ENCODE measurements around the gene TMEM185B. TPM values are rescaled to one million over a fixed set of nuclear protein-coding genes. Genes with fewer than 3 reads are reported as not detected.

TMEM185B gene
- total RNA-seq, 2 experiments from 2014 or later = 16.7 to 17.2 TPM

DNA sequence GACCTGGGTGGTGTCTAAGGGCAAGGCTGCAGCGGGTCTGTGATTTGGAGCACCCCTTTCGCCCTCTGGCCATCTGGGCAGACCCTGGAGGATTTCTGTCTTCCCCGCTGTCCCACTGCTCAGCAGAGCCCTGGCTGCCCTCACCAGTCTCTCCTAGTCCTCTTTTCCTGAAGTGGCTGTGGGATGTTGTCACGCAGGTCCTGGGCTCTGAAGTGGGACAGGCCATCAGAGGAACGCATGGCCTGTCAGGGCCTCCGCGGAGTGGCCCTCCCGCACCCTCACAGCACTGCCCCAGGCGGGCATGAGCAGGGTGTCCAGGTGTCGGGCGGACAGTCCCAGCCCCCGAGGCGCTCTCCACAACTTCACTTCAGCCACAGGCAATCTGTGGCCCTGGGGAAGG lies 1.1 kb upstream of the TMEM185B start:
- H3K4me1 Mint-ChIP-seq (ENCODE audit: low read depth) = peaks cover 58% of the 10 kb centered on the region
- ATAC-seq = no peak
- H3K9me3 Mint-ChIP-seq = peaks cover 15% of the 10 kb centered on the region
- ChIA-PET CTCF (interaction anchor here (1.4 to 1.7 kb wide), 3 partner anchors 9 to 88 kb away, joined by 3 to 7 read pairs (median 5); no protein-coding TSS in a partner anchor), POLR2A (interaction anchor here (1.5 kb wide), 1 partner anchor 16 kb away, joined by 3 read pairs; no protein-coding TSS in a partner anchor)
- TF ChIP-seq, protein P1, sequence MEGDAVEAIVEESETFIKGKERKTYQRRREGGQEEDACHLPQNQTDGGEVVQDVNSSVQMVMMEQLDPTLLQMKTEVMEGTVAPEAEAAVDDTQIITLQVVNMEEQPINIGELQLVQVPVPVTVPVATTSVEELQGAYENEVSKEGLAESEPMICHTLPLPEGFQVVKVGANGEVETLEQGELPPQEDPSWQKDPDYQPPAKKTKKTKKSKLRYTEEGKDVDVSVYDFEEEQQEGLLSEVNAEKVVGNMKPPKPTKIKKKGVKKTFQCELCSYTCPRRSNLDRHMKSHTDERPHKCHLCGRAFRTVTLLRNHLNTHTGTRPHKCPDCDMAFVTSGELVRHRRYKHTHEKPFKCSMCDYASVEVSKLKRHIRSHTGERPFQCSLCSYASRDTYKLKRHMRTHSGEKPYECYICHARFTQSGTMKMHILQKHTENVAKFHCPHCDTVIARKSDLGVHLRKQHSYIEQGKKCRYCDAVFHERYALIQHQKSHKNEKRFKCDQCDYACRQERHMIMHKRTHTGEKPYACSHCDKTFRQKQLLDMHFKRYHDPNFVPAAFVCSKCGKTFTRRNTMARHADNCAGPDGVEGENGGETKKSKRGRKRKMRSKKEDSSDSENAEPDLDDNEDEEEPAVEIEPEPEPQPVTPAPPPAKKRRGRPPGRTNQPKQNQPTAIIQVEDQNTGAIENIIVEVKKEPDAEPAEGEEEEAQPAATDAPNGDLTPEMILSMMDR (IDR thresholded peaks at IDR 0.05) = no peak
- DNase-seq = no peak
- H3K27ac Mint-ChIP-seq = peak overlapping the region; percentile 87
- intact Hi-C loops (cut with micrococcal nuclease) = no loop called here
- H3K27me3 Mint-ChIP-seq = no peaks in the 10 kb centered on the region
- peaks cover 34% of the 10 kb centered on the region for H3K36me3 Mint-ChIP-seq (ENCODE audit: low read depth)
- peak overlapping the region; percentile 80 for H3K4me3 Mint-ChIP-seq

DNA sequence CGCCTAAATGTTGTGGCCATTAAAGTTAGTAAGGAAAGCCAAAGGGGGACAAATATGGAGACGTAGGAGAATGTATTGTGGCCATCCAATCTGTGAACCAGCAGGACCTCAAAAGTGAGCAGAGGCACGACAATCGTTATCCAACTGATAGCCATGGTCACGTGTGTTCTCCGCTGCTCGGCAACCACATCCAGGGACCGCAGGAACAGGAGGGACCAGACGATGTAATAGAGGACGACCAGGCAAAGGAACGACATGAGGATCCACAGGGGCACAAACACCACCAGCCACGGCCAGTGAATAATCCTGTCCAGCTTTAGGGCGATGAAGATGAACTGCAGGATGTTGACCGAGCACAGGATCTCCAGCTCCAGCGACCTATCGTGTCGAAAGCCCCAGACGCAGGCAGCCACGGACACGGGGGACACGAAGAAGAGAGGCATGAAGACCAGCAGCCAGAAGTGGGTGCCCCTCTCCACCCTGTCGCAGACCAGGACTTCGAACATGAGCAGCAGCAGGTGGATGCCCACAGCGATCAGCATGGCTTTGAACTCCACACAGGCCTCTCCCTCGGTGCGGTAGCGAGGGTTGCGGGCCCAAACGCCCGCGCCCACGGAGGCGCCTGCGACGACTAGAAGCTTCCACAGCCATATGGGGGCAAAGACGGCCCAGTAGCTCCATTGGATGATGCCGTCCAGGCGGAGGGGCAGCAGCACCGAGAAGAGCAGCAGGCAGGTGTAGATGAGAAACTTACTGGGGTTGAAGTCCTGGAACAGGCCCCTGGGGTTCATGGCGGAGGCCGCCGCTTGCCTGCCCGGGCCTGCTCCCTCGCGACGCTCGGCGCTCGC lies 790 bp downstream of the TMEM185B start:
- Mint-ChIP-seq H3K27ac (peak overlapping the region; percentile 88), H3K4me1 (ENCODE audit: low read depth) (peaks cover 42% of the 10 kb centered on the region), H3K36me3 (ENCODE audit: low read depth) (peaks cover 51% of the 10 kb centered on the region), H3K9me3 (peaks cover 21% of the 10 kb centered on the region), H3K27me3 (no peaks in the 10 kb centered on the region), H3K4me3 (peak overlapping the region; percentile 76)
- intact Hi-C loops (cut with micrococcal nuclease) = no loop called here
- CTCF ChIA-PET = interaction anchor here (0.7 to 1.9 kb wide), 8 partner anchors 8 to 92 kb away, joined by 3 to 9 read pairs (median 4); no protein-coding TSS in a partner anchor
- DNase-seq = no peak
- TF ChIP-seq, protein P1 (IDR thresholded peaks at IDR 0.05) = no peak
- no peak for ATAC-seq
- POLR2A ChIA-PET = interaction anchor here (0.7 to 2.4 kb wide), 5 partner anchors 10 to 209 kb away, joined by 3 to 21 read pairs (median 3); partner anchors contain the start of gene EPB41L5

DNA sequence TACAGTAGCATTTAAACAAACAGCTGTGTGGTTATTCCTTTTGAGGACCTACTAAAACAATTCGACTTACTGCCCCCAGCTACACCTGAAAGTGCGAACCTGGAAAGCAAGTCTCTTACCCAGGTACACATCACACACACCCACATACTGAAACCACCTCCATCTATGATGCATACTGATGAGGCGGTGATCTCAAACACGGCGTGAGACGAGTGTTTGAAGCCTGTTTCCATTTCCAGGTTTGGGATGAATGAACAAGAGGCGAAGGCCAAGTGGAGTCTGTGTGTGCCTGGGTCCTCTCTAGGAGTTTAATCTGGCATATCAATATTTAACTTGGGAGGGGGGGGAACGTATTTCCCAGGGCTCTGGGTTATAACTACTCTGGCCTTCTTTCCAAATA lies 1.6 kb downstream of the TMEM185B start:
- intact Hi-C loops (cut with micrococcal nuclease) = no loop called here
- TF ChIP-seq, protein P1 (IDR thresholded peaks at IDR 0.05) = no peak
- POLR2A ChIA-PET = interaction anchor here (1.1 to 2.4 kb wide), 2 partner anchors 11 to 91 kb away, joined by 3 to 21 read pairs; no protein-coding TSS in a partner anchor
- H3K27me3 Mint-ChIP-seq = no peaks in the 10 kb centered on the region
- peak overlapping the region; percentile 88 for H3K27ac Mint-ChIP-seq
- DNase-seq = no peak
- peak overlapping the region; percentile 76 for H3K4me3 Mint-ChIP-seq
- no peak for ATAC-seq
- H3K36me3 Mint-ChIP-seq (ENCODE audit: low read depth) = peaks cover 58% of the 10 kb centered on the region
- H3K9me3 Mint-ChIP-seq = peaks cover 24% of the 10 kb centered on the region
- H3K4me1 Mint-ChIP-seq (ENCODE audit: low read depth) = peaks cover 34% of the 10 kb centered on the region
- CTCF ChIA-PET = interaction anchor here (1.8 to 1.9 kb wide), 2 partner anchors 9 to 91 kb away, joined by 5 to 9 read pairs; no protein-coding TSS in a partner anchor

DNA sequence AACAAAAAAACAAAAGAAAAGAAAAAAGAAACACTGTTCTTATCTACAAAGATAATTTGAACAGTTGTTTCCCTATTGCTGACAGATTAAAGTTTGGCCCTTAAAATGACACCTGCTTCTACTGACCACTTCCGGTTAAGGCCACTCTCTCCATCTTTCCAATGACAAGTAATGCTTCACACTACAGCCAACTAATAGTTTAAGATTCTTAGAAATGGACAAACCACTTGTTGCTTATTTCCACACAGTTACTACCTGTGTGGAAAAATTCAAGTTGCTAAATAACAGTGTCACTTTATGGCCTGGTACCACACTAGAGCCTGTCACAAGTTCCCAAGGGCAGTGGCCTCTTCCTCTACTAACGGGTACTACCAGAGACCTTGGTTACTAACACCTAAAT lies 2.4 kb downstream of the TMEM185B start:
- ChIA-PET CTCF (interaction anchor here (1.8 to 1.9 kb wide), 2 partner anchors 10 to 92 kb away, joined by 5 to 9 read pairs; no protein-coding TSS in a partner anchor), POLR2A (no interaction called here)
- DNase-seq (no peak), ATAC-seq (no peak)
- H3K36me3 Mint-ChIP-seq (ENCODE audit: low read depth) = peaks cover 65% of the 10 kb centered on the region
- H3K27me3 Mint-ChIP-seq = no peaks in the 10 kb centered on the region
- H3K27ac Mint-ChIP-seq = no peak overlapping the region
- intact Hi-C loops (cut with micrococcal nuclease) = no loop called here
- no peak overlapping the region for H3K4me3 Mint-ChIP-seq
- TF ChIP-seq, protein P1 (IDR thresholded peaks at IDR 0.05) = no peak
- peaks cover 33% of the 10 kb centered on the region for H3K4me1 Mint-ChIP-seq (ENCODE audit: low read depth)
- peaks cover 31% of the 10 kb centered on the region for H3K9me3 Mint-ChIP-seq

All from activated CD8-positive, alpha-beta T cell treated with anti-CD3 and anti-CD28 coated beads for 36 hours (primary cell).